ENCODE measurements around the gene NR2F1-AS1. TPM values are rescaled to one million over a fixed set of nuclear protein-coding genes. Genes with fewer than 3 reads are reported as not detected.

Gene NR2F1-AS1
- total RNA-seq, 1 experiment from 2014 or later, result not detected

- H3K9me3 Mint-ChIP-seq (ENCODE audit: unreplicated experiment), result no peaks in the 10 kb centered on the region
- ChIA-PET POLR2A (no interaction called here), CTCF (no interaction called here)
- H3K36me3 Mint-ChIP-seq (ENCODE audit: insufficient read depth, unreplicated experiment), result no peaks in the 10 kb centered on the region
- TF ChIP-seq CTCF (IDR thresholded peaks at IDR 0.05; ENCODE audit: insufficient read depth in 1 of 2, low read depth in 1 of 2, low read length in 1 of 2, severe bottlenecking in 1 of 2, unreplicated experiment in 1 of 2), result no peak
- H3K27me3 Mint-ChIP-seq (ENCODE audit: insufficient read depth, unreplicated experiment), result no peaks in the 10 kb centered on the region
- no peak overlapping the region for H3K4me3 Mint-ChIP-seq (ENCODE audit: unreplicated experiment)
- H3K4me1 ChIP-seq, result no peaks in the 10 kb centered on the region
- no peak overlapping the region for H3K27ac Mint-ChIP-seq (ENCODE audit: unreplicated experiment)
- H3K4me3 ChIP-seq (ENCODE audit: low read depth, low read length), result no peak overlapping the region
- H3K36me3 ChIP-seq (ENCODE audit: control insufficient read depth, insufficient read depth, low read length), result no peaks in the 10 kb centered on the region
- DNase-seq, result no peak
- H3K9me3 ChIP-seq, result no peaks in the 10 kb centered on the region
- intact Hi-C loops (cut with micrococcal nuclease; ENCODE audit: unreplicated experiment), result no loop called here
- H3K27me3 ChIP-seq (replicated peaks; ENCODE audit: control insufficient read depth, insufficient read depth, low read length), result no peaks in the 10 kb centered on the region
- H3K4me1 Mint-ChIP-seq (ENCODE audit: low read depth, unreplicated experiment), result no peaks in the 10 kb centered on the region
- no TSS peak for BruUV-seq (replicated peaks)
Observed at GRCh38 chr5:93433422-93433821, 147.6 kb downstream of the NR2F1-AS1 start.

GRCh38 chr5:93431250-93431649 is 149.8 kb downstream of the NR2F1-AS1 start:
- Histone ChIP-seq H3K4me1 (no peaks in the 10 kb centered on the region), H3K9me3 (no peaks in the 10 kb centered on the region), H3K4me3 (ENCODE audit: low read depth, low read length) (no peak overlapping the region), H3K36me3 (ENCODE audit: control insufficient read depth, insufficient read depth, low read length) (no peaks in the 10 kb centered on the region), H3K27me3 (replicated peaks; ENCODE audit: control insufficient read depth, insufficient read depth, low read length) (no peaks in the 10 kb centered on the region)
- no peak overlapping the region for H3K4me3 Mint-ChIP-seq (ENCODE audit: unreplicated experiment)
- no peak for DNase-seq
- intact Hi-C loops (cut with micrococcal nuclease; ENCODE audit: unreplicated experiment), result no loop called here
- no peaks in the 10 kb centered on the region for H3K36me3 Mint-ChIP-seq (ENCODE audit: insufficient read depth, unreplicated experiment)
- no peaks in the 10 kb centered on the region for H3K9me3 Mint-ChIP-seq (ENCODE audit: unreplicated experiment)
- ChIA-PET POLR2A (no interaction called here), CTCF (no interaction called here)
- no peaks in the 10 kb centered on the region for H3K27me3 Mint-ChIP-seq (ENCODE audit: insufficient read depth, unreplicated experiment)
- no TSS peak for BruUV-seq (replicated peaks)
- TF ChIP-seq CTCF (IDR thresholded peaks at IDR 0.05; ENCODE audit: insufficient read depth in 1 of 2, low read depth in 1 of 2, low read length in 1 of 2, severe bottlenecking in 1 of 2, unreplicated experiment in 1 of 2), result no peak
- H3K27ac Mint-ChIP-seq (ENCODE audit: unreplicated experiment), result no peak overlapping the region
- H3K4me1 Mint-ChIP-seq (ENCODE audit: low read depth, unreplicated experiment), result no peaks in the 10 kb centered on the region

- TF ChIP-seq CTCF (IDR thresholded peaks at IDR 0.05; ENCODE audit: insufficient read depth in 1 of 2, low read depth in 1 of 2, low read length in 1 of 2, severe bottlenecking in 1 of 2, unreplicated experiment in 1 of 2), result no peak
- Histone ChIP-seq H3K4me1 (no peaks in the 10 kb centered on the region), H3K27me3 (replicated peaks; ENCODE audit: control insufficient read depth, insufficient read depth, low read length) (no peaks in the 10 kb centered on the region), H3K9me3 (no peaks in the 10 kb centered on the region), H3K36me3 (ENCODE audit: control insufficient read depth, insufficient read depth, low read length) (no peaks in the 10 kb centered on the region), H3K4me3 (ENCODE audit: low read depth, low read length) (no peak overlapping the region)
- CTCF ChIA-PET, result no interaction called here
- Mint-ChIP-seq H3K27ac (ENCODE audit: unreplicated experiment) (no peak overlapping the region), H3K27me3 (ENCODE audit: insufficient read depth, unreplicated experiment) (no peaks in the 10 kb centered on the region), H3K4me3 (ENCODE audit: unreplicated experiment) (no peak overlapping the region), H3K9me3 (ENCODE audit: unreplicated experiment) (no peaks in the 10 kb centered on the region), H3K4me1 (ENCODE audit: low read depth, unreplicated experiment) (no peaks in the 10 kb centered on the region), H3K36me3 (ENCODE audit: insufficient read depth, unreplicated experiment) (no peaks in the 10 kb centered on the region)
- DNase-seq, result no peak
- no TSS peak for BruUV-seq (replicated peaks)
- intact Hi-C loops (cut with micrococcal nuclease; ENCODE audit: unreplicated experiment), result no loop called here
- POLR2A ChIA-PET, result no interaction called here
Observed at GRCh38 chr5:93430673-93431199, 150.3 kb downstream of the NR2F1-AS1 start.

Measured in Caco-2 (cell line).